Upper lobe of right lung (tissue), 1 donor: ENCODE measurements around the gene SMTN. TPM values are rescaled to one million over a fixed set of nuclear protein-coding genes. Genes with fewer than 3 reads are reported as not detected.
A peak's percentile ranks its signal among the peaks of the same experiment; 100 is the strongest.
"Not testable (repeated sequence)": the region's sequence is repeated elsewhere in the genome, so short reads cannot be mapped to it uniquely, and the experiment has no call there.

Source experiments
- ATAC-seq: fragments of 200-7000 bp; cut with Tn5 transposase; one replicate; pipeline ENCODE4 v1.9.1; 2020; ENCODE audit warnings: mild to moderate bottlenecking, moderate library complexity
- DNase-seq: peaks from one replicate; pipeline ENCODE4 v3.0.0-alpha.2; 2020
- H3K27ac ChIP-seq: fragments of 200-600 bp; one replicate; pipeline ENCODE4 v1.8.0; 2022
- H3K27me3 ChIP-seq: fragments of 200-600 bp; one replicate; pipeline ENCODE4 v1.8.0; 2022; ENCODE audit warnings: mild to moderate bottlenecking
- H3K36me3 ChIP-seq: fragments of 200-600 bp; one replicate; pipeline ENCODE4 v1.8.0; 2022
- H3K4me1 ChIP-seq: fragments of 200-600 bp; one replicate; pipeline ENCODE4 v1.8.0; 2022
- H3K4me3 ChIP-seq: fragments of 200-600 bp; one replicate; pipeline ENCODE4 v1.8.0; 2022; ENCODE audit warnings: mild to moderate bottlenecking
- H3K9me3 ChIP-seq: fragments of 200-600 bp; one replicate; pipeline ENCODE4 v1.8.0; 2022
- CTCF ChIP-seq: fragments of 200-600 bp; IDR thresholded peaks from one replicate; pipeline ENCODE4 v1.8.0; 2022; ENCODE audit warnings: antibody characterized with exemption
- intact Hi-C: fragments of 100-400 bp; cut with DNase I; formaldehyde crosslinking; loops from one replicate; pipeline ENCODE4 v1.11.0; 2022
- total RNA-seq: library from RNA; stranded (reverse); fragmentation: NEBNext Ultra II Directional; extraction: Animal tissue kit (Norgen Biotek cat#: 25700); gene quantifications from one replicate; pipeline ENCODE4 v1.2.1, GENCODE V29; 2021
- donor health status: DM: no; HTN: yes; CAD: no; lungs with severe emphysema.

SMTN gene
- total RNA-seq, 1 donor from 2014 or later: 71.6 TPM

- TF ChIP-seq CTCF: no peak
- intact Hi-C loops: no loop called here
- peaks cover 11% of the 10 kb centered on the region for H3K4me1 ChIP-seq
- DNase-seq: no peak
- no peaks in the 10 kb centered on the region for H3K9me3 ChIP-seq
- H3K4me3 ChIP-seq: no peak overlapping the region
- H3K27ac ChIP-seq: peak overlapping the region; percentile 79
- H3K36me3 ChIP-seq: no peaks in the 10 kb centered on the region
- ATAC-seq: no peak
- H3K27me3 ChIP-seq: no peaks in the 10 kb centered on the region
Measured at GRCh38 chr22:31055117-31055634, 25.9 kb upstream of the SMTN start.

DNA sequence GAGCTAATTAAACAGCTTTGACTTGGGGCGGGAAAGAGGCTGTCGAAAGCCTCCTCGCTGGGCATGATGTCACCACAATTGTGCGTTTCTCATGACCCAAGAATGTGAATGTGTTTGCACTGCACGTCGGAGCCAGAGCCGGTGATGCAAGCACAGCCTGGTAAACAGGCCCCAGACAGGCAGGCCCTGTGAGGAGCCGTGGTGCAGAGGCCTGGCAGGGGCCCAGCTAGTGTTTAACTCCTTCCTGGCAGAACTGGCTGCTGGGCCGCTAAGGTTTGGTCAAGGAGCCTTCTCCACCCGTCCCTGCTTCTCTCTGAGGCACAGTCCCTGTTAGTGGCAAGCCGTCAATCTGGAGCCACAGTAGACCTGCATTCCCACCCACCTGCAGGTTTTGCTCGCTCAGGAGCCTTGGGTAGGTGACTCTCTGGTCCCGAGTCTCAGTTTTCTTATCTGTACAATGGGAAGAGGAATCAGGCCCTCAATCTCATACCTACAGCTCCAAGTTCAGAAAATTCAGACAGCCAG, 25.4 kb upstream of the SMTN start:
- Histone ChIP-seq H3K27ac (peak overlapping the region; percentile 79), H3K4me3 (no peak overlapping the region), H3K9me3 (no peaks in the 10 kb centered on the region), H3K36me3 (no peaks in the 10 kb centered on the region), H3K4me1 (peaks cover 7% of the 10 kb centered on the region), H3K27me3 (no peaks in the 10 kb centered on the region)
- intact Hi-C loops: no loop called here
- peak; percentile 97 for ATAC-seq
- DNase-seq: peak; percentile 94
- TF ChIP-seq CTCF: no peak

GRCh38 chr22:31056986-31057599, 24.0 kb upstream of the SMTN start:
- Histone ChIP-seq H3K4me3 (no peak overlapping the region), H3K9me3 (no peaks in the 10 kb centered on the region), H3K27me3 (no peaks in the 10 kb centered on the region), H3K4me1 (peaks cover 7% of the 10 kb centered on the region), H3K36me3 (no peaks in the 10 kb centered on the region), H3K27ac (no peak overlapping the region)
- DNase-seq (no peak), ATAC-seq (no peak)
- no peak for TF ChIP-seq CTCF
- intact Hi-C loops: no loop called here

- H3K36me3 ChIP-seq, DNase-seq, H3K4me3 ChIP-seq, H3K27me3 ChIP-seq, ATAC-seq, intact Hi-C loops, H3K9me3 ChIP-seq, H3K27ac ChIP-seq, H3K4me1 ChIP-seq: not testable (repeated sequence)
Measured at GRCh38 chr22:31059663-31060062, 21.5 kb upstream of the SMTN start.

DNA sequence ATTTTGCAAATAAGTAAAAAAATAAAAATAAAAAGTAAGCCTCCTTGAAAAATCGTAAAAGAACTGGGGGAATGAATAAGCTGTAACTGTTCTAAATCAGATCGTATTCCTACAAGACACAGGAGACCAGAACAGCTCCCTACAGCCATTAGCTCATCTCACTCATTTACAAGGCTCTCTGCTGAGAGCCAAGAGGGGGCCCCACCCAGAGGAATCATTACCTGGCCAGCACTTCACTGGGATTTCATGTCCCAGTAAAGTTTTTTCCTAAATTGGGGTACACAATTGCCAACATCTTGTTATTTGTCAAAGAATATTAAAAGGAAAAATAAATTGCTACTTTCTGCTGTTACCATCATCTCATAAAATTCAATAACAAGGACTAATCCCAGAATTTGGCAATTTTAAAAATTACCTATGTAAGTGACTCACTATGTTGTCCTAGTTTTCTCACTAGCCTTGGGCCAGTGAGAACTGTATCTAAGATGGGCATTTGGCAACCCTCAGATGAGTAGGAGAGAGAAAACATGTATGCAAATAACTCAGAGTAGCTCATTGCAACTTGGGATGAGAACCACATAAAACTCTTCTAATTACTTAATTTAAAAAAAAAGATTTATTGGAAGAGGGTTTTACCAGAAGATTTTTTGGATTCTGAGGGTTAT, 18.4 kb upstream of the SMTN start:
- no peaks in the 10 kb centered on the region for H3K9me3 ChIP-seq
- DNase-seq (no peak), ATAC-seq (no peak)
- intact Hi-C loops: no loop called here
- no peaks in the 10 kb centered on the region for H3K4me1 ChIP-seq
- no peak overlapping the region for H3K27ac ChIP-seq
- H3K4me3 ChIP-seq: no peak overlapping the region
- H3K36me3 ChIP-seq: no peaks in the 10 kb centered on the region
- TF ChIP-seq CTCF: no peak
- no peaks in the 10 kb centered on the region for H3K27me3 ChIP-seq

DNA sequence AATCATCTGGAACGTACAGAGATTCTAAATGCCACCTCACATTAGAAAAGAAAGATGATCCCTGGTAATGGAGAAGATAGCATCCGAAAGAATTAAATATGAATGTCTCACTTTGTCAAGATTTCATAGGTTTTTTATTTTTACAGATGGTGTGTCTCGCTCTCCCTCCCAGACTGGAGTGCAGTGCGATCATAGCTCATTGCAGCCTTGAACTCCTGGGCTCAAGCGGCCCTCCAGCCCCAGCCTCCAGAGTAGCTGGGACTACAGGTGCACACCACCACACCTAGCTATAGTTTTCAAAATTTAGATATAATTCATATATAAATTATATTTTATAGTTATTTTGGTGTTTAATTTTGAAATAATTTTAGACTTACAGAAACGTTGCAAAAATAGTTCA, 16.7 kb upstream of the SMTN start:
- no peaks in the 10 kb centered on the region for H3K9me3 ChIP-seq
- DNase-seq (no peak), ATAC-seq (no peak)
- no peak for TF ChIP-seq CTCF
- no peaks in the 10 kb centered on the region for H3K4me1 ChIP-seq
- H3K36me3 ChIP-seq: no peaks in the 10 kb centered on the region
- H3K27ac ChIP-seq: no peak overlapping the region
- no peaks in the 10 kb centered on the region for H3K27me3 ChIP-seq
- H3K4me3 ChIP-seq: no peak overlapping the region
- intact Hi-C loops: no loop called here
